ENCODE data around the gene CYFIP2. TPM values are rescaled to one million over a fixed set of nuclear protein-coding genes. Genes with fewer than 3 reads are reported as not detected.

CYFIP2 gene
- total RNA-seq, 1 donor from 2014 or later: 319 TPM

- DNase-seq (ENCODE audit: low spot score): no peak
Measured at GRCh38 chr5:157288405-157289163, 22.7 kb downstream of the CYFIP2 start.

- DNase-seq (ENCODE audit: low spot score): no peak
Measured at GRCh38 chr5:157289164-157289819, 23.4 kb downstream of the CYFIP2 start.

- DNase-seq (ENCODE audit: low spot score): peak; percentile 56
Measured at GRCh38 chr5:157290156-157290980, 24.4 kb downstream of the CYFIP2 start.

GRCh38 chr5:157290981-157291711 lies 25.2 kb downstream of the CYFIP2 start:
- no peak for DNase-seq (ENCODE audit: low spot score)

GRCh38 chr5:157292599-157292998 lies 26.7 kb downstream of the CYFIP2 start:
- DNase-seq (ENCODE audit: low spot score): no peak

GRCh38 chr5:157294407-157295091 lies 28.6 kb downstream of the CYFIP2 start:
- DNase-seq (ENCODE audit: low spot score): no peak

GRCh38 chr5:157295247-157295646 lies 29.3 kb downstream of the CYFIP2 start:
- no peak for DNase-seq (ENCODE audit: low spot score)

- DNase-seq (ENCODE audit: low spot score): no peak
Measured at GRCh38 chr5:157300564-157300963, 34.6 kb downstream of the CYFIP2 start.

GRCh38 chr5:157301066-157301465 lies 35.1 kb downstream of the CYFIP2 start:
- DNase-seq (ENCODE audit: low spot score): no peak

GRCh38 chr5:157303023-157303422 lies 37.1 kb downstream of the CYFIP2 start:
- DNase-seq (ENCODE audit: low spot score): no peak

- DNase-seq (ENCODE audit: low spot score): no peak
Measured at GRCh38 chr5:157303667-157304327, 37.9 kb downstream of the CYFIP2 start.

- DNase-seq (ENCODE audit: low spot score): peak; percentile 66
Measured at GRCh38 chr5:157306081-157306480, 40.2 kb downstream of the CYFIP2 start.

- DNase-seq (ENCODE audit: low spot score): no peak
Measured at GRCh38 chr5:157306692-157307471, 41.0 kb downstream of the CYFIP2 start.

GRCh38 chr5:157308836-157309465 lies 43.0 kb downstream of the CYFIP2 start:
- peak; percentile 90 for DNase-seq (ENCODE audit: low spot score)

- no peak for DNase-seq (ENCODE audit: low spot score)
Measured at GRCh38 chr5:157309796-157310195, 43.9 kb downstream of the CYFIP2 start.

- no peak for DNase-seq (ENCODE audit: low spot score)
Measured at GRCh38 chr5:157311595-157311994, 45.7 kb downstream of the CYFIP2 start.

- DNase-seq (ENCODE audit: low spot score): peak; percentile 40
Measured at GRCh38 chr5:157312492-157312891, 46.6 kb downstream of the CYFIP2 start.

- DNase-seq (ENCODE audit: low spot score): no peak
Measured at GRCh38 chr5:157322581-157322980, 56.7 kb downstream of the CYFIP2 start.

GRCh38 chr5:157323107-157323706 lies 57.3 kb downstream of the CYFIP2 start:
- DNase-seq (ENCODE audit: low spot score): no peak
